ENCODE results near the gene FLG2.

The FLG2 gene

GRCh38 chr1:152359906-152360305 is at the start of gene FLG2:
Gene FLG2 (minus strand): TSS chr1:152360006. CDS start chr1:152358884, 1,122 bp downstream.
- no peak for TF ChIP-seq GATA3 (IDR thresholded peaks at IDR 0.05; ENCODE audit: low read depth, low read length)

- TF ChIP-seq GATA3 (IDR thresholded peaks at IDR 0.05; ENCODE audit: low read depth, low read length) (no peak), GATA2 (IDR thresholded peaks at IDR 0.05; ENCODE audit: low read depth, low read length) (no peak)
Measured at GRCh38 chr1:152408664-152409063, 48.9 kb upstream of the FLG2 start.

GRCh38 chr1:152398812-152399698 is 39.2 kb upstream of the FLG2 start:
- TF ChIP-seq GATA3 (IDR thresholded peaks at IDR 0.05; ENCODE audit: low read depth, low read length) (no peak), GATA2 (IDR thresholded peaks at IDR 0.05; ENCODE audit: low read depth, low read length) (no peak)

GRCh38 chr1:152397474-152397873 is 37.7 kb upstream of the FLG2 start:
- TF ChIP-seq GATA2 (IDR thresholded peaks at IDR 0.05; ENCODE audit: low read depth, low read length), result no peak
- TF ChIP-seq GATA3 (IDR thresholded peaks at IDR 0.05; ENCODE audit: low read depth, low read length), result no peak

- TF ChIP-seq GATA3 (IDR thresholded peaks at IDR 0.05; ENCODE audit: low read depth, low read length), result no peak
- no peak for TF ChIP-seq GATA2 (IDR thresholded peaks at IDR 0.05; ENCODE audit: low read depth, low read length)
Measured at GRCh38 chr1:152394151-152394550, 34.3 kb upstream of the FLG2 start.

- TF ChIP-seq GATA2 (IDR thresholded peaks at IDR 0.05; ENCODE audit: low read depth, low read length) (no peak), GATA3 (IDR thresholded peaks at IDR 0.05; ENCODE audit: low read depth, low read length) (no peak)
Measured at GRCh38 chr1:152392909-152393308, 33.1 kb upstream of the FLG2 start.

- TF ChIP-seq GATA2 (IDR thresholded peaks at IDR 0.05; ENCODE audit: low read depth, low read length) (no peak), GATA3 (IDR thresholded peaks at IDR 0.05; ENCODE audit: low read depth, low read length) (no peak)
Measured at GRCh38 chr1:152388889-152389288, 29.1 kb upstream of the FLG2 start.

- no peak for TF ChIP-seq GATA3 (IDR thresholded peaks at IDR 0.05; ENCODE audit: low read depth, low read length)
- no peak for TF ChIP-seq GATA2 (IDR thresholded peaks at IDR 0.05; ENCODE audit: low read depth, low read length)
Measured at GRCh38 chr1:152386940-152387339, 27.1 kb upstream of the FLG2 start.

GRCh38 chr1:152380932-152381331 is 21.1 kb upstream of the FLG2 start:
- TF ChIP-seq GATA3 (IDR thresholded peaks at IDR 0.05; ENCODE audit: low read depth, low read length) (no peak), GATA2 (IDR thresholded peaks at IDR 0.05; ENCODE audit: low read depth, low read length) (no peak)

GRCh38 chr1:152374451-152374850 is 14.6 kb upstream of the FLG2 start:
- TF ChIP-seq GATA2 (IDR thresholded peaks at IDR 0.05; ENCODE audit: low read depth, low read length), result no peak
- TF ChIP-seq GATA3 (IDR thresholded peaks at IDR 0.05; ENCODE audit: low read depth, low read length), result no peak

GRCh38 chr1:152372672-152373071 is 12.9 kb upstream of the FLG2 start:
- TF ChIP-seq GATA2 (IDR thresholded peaks at IDR 0.05; ENCODE audit: low read depth, low read length) (no peak), GATA3 (IDR thresholded peaks at IDR 0.05; ENCODE audit: low read depth, low read length) (no peak)

- TF ChIP-seq GATA2 (IDR thresholded peaks at IDR 0.05; ENCODE audit: low read depth, low read length) (no peak), GATA3 (IDR thresholded peaks at IDR 0.05; ENCODE audit: low read depth, low read length) (no peak)
Measured at GRCh38 chr1:152367436-152367835, 7.6 kb upstream of the FLG2 start.

- no peak for TF ChIP-seq GATA3 (IDR thresholded peaks at IDR 0.05; ENCODE audit: low read depth, low read length)
- TF ChIP-seq GATA2 (IDR thresholded peaks at IDR 0.05; ENCODE audit: low read depth, low read length), result no peak
Measured at GRCh38 chr1:152356736-152357135, 3.1 kb downstream of the FLG2 start.

- TF ChIP-seq GATA2 (IDR thresholded peaks at IDR 0.05; ENCODE audit: low read depth, low read length), result no peak
- TF ChIP-seq GATA3 (IDR thresholded peaks at IDR 0.05; ENCODE audit: low read depth, low read length), result no peak
Measured at GRCh38 chr1:152349611-152350010, 10.2 kb downstream of the FLG2 start.

- TF ChIP-seq GATA2 (IDR thresholded peaks at IDR 0.05; ENCODE audit: low read depth, low read length) (no peak), GATA3 (IDR thresholded peaks at IDR 0.05; ENCODE audit: low read depth, low read length) (no peak)
Measured at GRCh38 chr1:152348447-152348846, 11.4 kb downstream of the FLG2 start.
